Measurements from ENCODE around the gene FAM53B.
A peak's percentile ranks its signal among the peaks of the same experiment; 100 is the strongest.
"Not testable (repeated sequence)": the region's sequence is repeated elsewhere in the genome, so short reads cannot be mapped to it uniquely, and the experiment has no call there.

Gene FAM53B, protein sequence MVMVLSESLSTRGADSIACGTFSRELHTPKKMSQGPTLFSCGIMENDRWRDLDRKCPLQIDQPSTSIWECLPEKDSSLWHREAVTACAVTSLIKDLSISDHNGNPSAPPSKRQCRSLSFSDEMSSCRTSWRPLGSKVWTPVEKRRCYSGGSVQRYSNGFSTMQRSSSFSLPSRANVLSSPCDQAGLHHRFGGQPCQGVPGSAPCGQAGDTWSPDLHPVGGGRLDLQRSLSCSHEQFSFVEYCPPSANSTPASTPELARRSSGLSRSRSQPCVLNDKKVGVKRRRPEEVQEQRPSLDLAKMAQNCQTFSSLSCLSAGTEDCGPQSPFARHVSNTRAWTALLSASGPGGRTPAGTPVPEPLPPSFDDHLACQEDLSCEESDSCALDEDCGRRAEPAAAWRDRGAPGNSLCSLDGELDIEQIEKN

DNA sequence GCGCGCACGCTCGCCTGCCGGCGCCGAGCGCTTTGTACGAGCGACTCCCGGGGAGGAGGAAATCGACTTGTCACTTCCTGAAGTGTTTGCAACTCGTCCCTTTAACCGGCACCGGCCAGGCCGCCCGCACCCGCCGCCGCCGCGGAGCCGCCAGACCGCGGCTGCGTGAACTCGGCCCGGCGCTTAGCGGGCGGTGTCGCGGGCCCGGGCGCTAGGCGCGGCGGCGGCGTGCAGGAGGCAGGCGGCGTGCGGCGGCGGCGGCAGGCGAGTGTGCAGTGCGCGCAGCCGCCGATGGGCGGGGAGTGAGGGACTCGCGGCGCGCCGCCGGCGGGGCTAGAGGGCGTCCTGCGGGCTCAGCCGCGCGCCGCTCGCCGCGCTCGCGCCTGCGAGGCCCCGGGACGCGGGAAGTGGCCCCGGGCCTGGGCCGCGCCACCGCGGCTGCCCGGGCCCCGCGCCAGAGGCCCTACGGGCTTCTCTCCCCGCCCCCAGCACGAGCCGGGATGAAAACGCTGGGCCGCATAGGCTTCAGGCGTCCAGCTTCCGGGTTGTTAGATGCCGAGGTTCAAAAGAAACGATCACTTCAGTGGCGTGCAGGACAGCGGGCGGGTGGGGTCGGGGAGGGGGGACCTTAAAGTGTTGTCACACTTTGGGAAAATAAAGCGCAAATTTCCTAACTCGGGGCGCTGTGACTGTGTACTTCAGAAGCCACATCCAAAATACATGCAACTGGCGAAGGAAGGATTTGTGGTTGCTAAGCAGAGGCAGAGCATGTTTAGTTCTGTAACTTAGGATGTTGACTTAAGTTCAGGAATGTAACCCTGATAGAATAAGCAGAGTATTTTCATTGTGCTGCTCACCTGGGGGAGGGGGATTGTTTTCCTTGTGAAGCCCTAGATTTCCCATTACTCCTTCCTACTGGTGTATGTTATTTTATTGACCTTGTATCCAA, at the start of gene FAM53B:
Gene FAM53B, minus strand, starts transcription at position 277 of the 949 bp plus-strand sequence. CDS start 37,665 bp downstream, outside the sequence.
- peak; percentile 73 for DNase-seq

DNA sequence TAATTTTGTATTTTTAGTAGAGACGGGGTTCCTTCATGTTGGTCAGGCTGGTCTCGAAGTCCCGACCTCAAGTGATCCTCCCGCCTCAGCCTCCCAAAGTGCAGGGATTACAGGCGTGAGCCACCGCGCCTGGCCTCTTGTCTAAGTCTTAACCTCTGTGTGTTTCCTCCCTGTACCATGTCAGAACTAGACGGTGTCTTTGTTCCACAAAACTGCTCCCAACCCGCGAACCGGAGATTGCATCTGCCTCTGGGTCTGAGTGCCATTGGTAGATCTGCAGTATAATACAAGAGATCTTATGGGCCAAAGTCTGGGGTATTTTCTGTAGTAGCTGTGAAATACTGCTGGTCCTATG, 48.8 kb upstream of the FAM53B start:
- no peak for DNase-seq

DNA sequence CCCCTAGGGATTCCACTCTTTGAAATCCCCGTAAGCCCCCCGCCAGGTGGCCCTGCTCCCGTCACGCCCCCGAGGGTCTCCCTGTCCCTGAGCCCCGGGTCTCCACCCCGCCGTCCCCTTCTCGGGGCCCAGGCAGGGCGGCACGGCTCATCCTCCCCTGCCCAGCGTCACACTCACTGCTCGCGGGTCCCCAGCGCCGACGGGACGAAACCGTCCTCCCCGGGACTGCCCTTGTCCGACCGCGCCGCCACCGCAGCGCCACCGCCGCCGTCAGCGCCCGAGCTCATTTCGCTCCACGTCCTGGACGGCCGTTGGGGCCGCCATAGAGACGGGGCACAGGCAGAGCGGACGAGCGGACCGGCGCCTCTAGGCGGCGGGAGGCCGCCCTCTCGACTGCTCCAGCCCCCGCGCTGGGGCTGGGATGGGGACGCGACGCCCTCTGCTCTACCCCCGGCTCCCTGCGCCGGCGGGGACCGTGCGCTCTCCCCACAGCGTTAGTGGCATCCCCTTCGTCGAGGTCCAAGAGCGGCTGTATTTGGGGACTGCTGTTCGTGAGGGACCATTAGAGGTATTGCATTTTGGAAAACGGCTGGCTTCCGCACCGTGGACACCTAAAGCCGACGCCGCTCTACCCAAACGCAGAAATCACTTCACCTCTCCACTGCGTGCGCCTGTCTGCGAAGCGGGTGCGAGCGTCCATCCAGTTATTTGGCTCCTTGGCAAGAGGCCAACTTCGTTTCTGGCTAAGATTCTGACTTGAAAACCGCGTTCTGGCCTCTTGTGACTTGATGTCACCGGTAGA, 47.6 kb upstream of the FAM53B start, which contains the start of gene EEF1AKMT2:
Gene EEF1AKMT2, minus strand, starts transcription at position 341 of the 802 bp plus-strand sequence. Its CDS starts 54 bp downstream, at position 287.
- DNase-seq = peak; percentile 85

DNA sequence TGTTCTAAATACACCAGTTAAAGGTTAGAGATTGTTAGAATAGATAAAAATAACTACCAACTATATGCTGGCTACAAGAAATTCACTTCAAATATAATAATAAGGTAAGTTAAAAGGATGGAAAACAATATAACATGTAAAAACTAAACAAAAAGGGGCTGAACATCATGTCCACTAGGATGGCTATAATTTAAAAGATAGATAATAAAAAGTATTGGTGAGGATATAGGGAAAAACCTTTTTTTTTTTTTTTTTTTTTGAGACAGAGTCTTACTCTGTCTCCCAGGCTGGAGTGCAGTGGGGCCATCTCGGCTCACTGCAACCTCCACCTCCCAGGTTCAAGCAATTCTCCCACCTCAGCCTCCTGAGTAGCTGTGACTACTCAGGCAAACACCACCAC, 38.7 kb upstream of the FAM53B start:
- not testable (repeated sequence) for DNase-seq

DNA sequence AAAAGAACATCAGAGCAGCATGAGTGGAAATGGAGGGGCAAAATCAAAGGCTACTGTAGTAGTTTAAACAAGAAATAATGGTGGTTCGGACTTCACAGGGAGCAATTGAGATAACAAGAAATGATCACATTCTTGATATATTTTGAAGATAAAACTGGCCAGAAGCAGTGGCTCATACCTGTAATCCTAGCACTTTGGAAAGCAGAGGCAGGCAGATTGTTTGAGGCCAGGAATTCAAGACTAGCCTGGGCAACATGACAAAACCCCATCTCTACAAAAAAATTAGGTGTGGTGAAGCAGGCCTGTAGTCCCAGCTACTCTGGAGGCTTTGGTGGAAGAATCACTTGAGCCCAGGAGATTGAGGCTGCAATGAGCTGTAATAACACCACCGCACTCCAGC, 24.6 kb upstream of the FAM53B start:
- no peak for DNase-seq

DNA sequence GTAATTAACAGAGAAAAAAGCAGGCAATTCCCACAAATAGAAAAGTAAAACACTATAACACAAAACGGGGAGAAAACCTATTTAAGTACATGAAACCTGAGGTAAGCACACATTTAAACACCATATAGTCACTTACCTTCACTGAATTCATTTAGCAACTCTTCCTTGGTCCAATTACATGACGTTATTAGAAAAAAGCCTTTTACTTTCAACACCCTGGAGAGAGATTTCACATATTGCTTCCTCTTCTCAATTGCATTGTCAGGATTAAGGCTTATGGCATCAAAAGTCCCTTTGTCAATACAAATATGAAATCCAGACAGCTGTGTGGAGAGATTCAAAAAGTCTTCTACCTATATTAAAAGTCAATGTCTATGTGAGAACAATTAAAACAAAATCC, 21.1 kb upstream of the FAM53B start:
- DNase-seq = no peak

DNA sequence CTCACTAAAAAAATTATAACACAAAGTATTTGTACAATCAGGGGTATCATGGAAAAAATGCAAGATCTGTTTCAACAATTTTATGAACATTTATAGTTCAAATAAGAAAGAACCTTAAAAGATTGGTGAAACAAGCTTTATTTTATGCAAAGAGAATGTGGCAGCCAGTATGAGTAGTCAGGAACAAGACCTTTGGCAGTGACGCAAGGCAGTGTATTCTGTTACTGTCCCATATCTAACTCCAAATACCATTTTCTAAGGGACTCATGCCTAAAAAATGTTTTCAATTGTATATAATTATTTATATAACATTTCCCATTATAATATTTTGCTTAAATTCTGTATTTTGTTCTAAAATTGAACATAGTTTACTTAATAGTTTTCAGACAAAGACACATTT, 19.1 kb upstream of the FAM53B start:
- no peak for DNase-seq

DNA sequence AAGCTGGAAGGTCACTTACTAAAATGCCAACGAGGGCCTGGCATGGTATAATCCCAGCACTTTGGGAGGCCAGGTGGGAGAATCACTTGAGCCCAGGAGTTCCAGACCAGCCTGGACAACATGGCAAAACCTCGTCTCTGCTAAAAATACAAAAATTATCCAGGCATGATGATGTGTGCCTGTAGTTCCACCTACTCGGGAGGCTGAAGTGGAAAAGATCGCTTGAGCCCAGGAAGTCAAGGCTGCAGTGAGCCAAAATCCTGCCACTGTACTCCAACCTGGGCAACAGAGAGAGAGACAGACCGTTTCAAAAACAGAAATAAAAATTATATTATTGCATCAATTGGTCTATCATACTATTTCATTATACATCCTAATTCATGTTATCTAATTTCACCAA, 18.1 kb upstream of the FAM53B start:
- no peak for DNase-seq

DNA sequence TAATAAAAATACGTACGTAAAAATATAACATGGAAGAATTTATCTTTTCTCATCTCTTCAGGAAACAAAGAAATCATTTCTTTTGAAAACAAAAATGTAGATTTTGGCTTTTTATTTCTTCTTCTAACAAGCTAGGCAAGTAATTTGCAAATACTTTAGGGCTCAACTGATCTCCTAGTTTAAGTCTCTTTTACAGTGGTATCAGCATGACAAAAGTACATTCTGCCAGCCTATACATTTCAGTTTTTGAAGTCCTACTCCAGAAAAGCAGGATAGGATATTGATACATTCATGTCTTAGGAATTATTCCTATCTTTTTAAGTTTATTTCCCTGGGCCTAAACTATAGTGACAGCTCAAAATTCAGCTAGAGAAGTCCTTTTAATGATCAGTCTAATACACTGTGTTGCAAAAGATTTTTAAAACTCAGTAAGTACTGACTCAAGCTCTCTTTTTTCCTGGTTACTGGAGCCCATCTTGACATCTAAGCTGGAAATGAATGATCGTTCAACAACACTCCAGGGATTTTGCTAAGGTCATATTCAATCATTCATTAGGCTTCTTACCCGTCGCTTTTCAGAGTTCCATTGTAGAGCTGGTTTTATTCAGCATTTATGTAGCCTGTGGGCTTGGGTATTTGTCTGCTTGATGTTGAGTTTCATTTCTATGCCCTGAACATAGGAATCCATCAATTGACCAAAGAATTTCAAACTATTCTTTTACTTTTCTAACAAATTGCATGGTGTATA, 12.2 kb upstream of the FAM53B start:
- no peak for DNase-seq

DNA sequence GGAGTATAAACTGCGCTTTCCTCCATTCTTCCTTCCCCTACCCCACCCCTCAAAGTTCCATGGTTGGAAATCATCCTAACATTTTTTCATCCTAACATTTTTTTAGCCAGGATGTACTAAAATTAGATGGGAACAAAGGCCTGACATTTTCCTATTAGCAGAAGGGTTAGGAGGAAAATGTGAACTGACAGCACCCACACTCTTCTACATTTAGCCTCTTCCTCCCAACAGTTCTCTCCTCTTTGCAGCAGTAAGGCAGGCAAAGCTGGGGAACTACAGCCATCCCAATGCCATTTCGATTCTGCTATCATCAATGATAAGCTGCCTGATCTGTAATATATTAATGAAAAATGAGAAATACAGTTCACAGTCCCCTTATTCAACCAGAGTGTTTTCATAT, 11.4 kb upstream of the FAM53B start:
- DNase-seq = no peak

DNA sequence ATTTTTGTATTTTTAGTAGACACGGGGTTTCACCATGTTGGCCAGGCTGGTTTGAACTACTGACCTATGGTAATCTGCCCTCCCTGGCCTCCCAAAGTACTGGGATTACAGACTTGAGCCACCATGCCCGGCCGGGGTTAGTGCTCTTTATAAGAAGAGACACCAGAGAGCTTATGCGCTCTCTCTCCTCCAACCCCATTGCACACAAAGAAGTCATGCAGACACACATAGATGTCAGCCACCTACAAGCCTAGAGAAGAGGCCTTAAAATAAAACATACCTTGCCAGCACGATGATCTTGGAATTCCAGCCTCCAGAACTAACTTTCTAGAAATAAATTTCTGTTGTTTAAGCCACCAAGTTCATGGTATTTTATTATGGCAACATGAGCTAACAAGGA, 10.0 kb upstream of the FAM53B start:
- no peak for DNase-seq

DNA sequence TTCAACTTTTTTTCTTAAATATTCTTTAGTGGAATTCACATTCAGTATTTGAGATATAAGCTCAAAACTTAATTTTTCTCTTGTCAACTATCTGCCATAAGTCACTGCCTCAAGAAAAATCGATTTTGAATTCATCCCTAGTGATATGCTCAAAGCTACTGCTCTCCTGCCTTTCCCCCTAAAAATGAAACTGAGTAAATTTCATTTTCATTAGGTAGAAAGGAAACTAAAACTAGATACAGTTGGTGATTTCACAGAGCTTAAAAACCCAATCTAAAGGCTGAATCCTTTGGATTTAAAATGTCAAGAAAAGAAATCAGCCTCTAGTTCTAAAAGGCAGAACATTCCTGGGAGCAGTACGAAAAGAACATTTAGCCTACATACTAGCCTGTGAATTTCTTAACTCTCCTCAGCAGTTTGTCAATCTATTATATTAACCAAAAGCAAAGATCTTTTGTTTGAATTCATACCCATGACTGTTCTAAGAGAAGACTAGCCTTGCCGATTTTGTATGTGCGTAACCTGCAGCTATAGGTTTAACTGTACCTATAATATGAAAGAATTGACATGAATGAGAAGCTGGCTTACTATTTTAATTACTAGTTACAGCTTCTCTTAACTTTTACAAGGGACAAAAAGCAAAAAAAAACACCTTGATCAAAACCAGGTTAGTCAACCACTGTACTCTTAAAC, 4.9 kb upstream of the FAM53B start:
- no peak for DNase-seq

DNA sequence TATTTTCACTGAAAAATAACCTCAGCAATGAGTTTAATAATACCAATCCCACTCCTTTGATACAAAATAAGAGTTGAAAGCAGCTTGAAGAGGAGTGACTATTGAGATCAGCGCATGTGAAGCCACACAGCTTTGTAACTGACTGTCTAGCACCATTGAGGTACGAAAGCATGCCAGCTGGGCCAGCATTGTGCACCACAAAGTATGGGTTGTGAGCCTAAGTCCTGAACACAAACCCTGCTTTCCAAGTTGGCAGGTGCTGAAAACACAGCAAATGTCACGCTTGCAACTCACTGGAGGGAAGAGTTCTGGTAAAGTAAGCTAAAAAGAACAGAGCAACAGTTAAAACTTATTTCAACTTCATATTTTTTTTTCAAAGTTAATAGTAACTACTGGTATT, 4.0 kb upstream of the FAM53B start:
- DNase-seq = no peak

DNA sequence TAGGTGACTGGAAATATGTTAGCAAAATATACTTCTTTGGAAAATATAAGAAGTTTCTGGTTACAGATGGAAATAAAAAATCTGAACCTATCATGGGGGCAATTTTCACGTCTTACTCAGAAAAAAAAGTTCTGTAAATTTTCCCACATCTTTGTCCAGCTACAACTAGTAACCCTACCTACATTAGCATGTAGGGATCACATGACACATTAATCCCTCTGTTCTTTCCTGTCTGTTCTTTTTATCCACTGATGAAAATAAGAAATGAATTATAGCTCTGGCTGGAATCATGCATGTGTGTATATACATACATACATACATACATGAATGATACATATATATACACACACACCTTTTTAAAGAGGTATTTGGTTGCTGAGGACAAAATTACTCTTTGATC, 3.6 kb upstream of the FAM53B start:
- no peak for DNase-seq

DNA sequence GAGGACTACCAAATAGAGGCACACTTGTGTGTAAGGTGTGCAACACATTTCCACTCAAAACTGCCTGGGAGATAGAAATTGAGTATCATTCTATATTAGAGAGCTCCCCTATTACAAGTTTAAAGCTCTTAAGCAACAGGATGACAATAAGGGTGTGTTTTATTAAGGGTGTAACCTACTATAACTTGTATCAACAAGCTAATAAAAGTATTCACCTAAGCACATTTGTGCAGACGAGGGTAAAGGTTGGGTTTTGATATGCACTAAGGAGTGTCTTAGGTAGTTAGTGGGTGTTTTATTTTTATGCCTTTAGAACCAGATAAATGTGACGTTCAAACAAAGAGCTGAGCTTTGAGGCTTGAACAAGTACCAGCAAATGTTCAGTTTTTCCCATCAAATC, 2.8 kb upstream of the FAM53B start:
- DNase-seq = no peak

DNA sequence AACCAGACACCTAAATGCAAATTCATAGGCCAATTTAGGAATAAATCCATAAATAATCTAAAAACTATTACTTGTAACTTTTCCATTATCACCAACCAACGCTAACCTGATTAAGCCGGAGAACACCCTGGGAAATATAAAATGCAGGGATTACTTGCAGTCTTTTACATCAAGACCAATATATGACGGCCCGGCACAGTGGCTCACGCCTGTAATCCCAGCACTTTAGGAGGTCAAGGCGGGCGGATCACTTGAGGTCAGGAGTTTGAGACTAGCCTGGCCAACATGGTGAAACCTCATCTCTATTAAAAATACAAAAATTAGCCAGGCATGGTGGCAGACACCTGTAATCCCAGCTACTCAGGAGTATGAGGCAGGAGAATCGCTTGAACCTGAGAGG, 2.3 kb upstream of the FAM53B start:
- not testable (repeated sequence) for DNase-seq

DNA sequence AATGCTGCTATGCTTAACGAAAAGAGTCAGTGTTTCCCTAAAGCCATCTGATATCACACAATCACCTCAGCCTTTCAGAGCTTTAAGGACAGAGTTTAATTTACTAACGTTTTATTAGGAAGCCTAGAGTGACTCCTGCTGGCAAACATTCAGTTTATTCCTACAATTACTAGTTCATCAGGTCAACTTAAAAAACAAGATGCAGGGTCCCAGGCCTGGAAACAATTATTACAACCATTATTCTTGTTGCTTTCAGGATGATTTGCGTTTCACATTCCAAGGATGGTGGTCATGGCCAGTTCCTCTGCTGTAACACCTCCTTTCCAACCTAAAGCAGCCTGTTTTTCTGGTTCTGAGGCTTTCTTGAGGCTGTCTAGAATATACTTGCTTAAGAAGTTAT, 1.5 kb upstream of the FAM53B start:
- DNase-seq = no peak

DNA sequence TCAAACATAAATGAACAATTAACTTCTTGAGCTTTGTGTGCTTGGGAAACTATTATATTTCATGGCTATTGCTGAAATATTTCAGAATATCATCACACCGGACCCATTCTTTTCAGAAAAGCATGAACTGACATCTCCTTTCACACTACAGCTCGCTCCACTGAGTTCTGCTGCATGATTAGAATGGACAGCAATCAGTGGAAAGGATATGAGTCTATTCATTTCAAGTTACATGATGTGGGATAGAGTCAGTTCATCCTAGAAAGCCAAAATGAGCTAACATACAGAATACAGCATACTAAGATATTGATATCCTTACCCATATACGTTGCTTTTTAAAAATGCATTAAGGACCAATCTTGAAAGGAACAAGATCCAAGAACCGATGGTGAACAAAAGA, 1.1 kb upstream of the FAM53B start:
- no peak for DNase-seq

DNA sequence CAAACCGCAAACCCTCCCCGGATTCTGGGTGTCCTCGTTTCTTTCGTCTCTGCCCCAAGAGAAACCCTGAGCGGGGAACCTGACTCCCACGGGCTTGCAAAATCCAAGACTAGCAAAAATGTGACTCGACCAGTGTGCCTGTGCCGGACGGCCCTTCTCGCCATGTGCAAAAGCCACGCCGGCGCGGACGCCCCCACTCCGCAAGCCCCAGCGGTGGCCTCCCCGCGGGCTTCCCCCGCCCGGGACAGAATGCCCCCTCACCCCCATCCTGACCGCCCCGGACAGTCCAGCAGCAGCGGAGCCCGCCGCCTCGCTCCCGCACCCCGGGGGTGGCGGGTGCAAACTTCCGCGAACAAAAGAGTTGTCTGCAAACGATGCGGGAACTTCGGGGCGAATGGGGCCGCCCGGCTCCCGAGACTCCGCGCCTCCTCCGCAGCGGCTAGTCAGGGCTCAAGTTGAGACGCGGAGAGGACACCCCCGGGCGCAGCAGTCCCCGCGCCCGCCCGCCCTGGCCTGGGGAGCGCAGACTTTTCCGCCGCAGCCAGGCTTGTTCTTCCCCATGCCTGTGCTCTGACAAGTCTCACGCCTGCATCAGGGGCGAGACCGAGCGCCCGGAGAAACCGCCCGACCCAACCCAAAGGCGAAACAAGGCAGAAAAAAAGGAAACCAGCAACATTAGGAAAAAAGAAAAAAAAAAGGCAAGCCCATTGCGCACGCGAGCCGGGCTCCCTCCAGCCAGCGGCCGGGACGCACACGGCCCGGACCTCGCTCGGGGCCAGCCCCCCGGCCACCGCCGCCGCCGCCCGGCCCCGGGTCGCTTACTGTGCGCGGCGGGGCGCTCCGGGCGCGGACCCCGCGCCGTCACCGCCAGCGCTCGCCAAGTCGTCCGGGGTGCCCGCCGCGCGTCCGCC, 732 bp downstream of the FAM53B start:
- no peak for DNase-seq

DNA sequence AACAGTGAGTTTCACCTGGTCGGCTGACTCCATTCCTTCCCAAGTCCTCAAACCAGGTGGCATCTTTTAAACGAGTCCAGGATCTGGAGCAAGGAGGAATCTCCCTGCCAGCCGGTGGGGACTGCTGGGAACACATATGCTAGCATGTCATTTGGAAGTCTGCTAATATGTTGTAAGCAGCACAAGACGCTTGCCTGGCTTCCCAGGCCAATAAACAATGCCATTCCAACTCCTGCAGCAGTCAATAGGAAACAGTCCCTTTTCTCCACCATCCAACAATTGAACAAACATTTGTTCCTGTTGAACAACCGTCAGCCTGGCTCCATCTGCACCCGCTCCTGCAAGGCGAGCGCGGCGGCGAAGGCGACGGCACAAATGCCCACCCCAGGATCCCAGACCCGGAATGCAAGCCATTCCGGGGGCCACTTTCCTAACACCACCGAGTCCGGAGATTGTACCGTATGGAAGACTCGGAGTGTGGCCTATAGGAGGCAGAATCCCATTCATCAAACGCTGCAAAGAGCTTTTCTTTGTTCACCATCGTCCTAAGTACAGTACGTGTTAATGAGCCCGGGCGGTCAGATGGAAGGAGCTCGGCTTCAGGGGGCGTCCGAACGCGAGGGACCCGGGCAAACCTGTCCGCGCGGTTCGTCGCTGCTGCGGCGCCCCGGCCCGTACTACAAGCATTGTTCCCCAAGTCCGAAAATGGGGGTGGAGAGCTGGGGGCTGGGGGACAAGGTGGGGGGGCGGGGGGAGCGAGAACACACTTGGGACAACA, 1.6 kb downstream of the FAM53B start:
- no peak for DNase-seq
